HepG2 (cell line): ENCODE measurements around the gene VAV2. TPM values are rescaled to one million over a fixed set of nuclear protein-coding genes. Genes with fewer than 3 reads are reported as not detected.

Experiments used
- ATAC-seq: fragments of 200-7000 bp; cut with Tn5 transposase; 3 replicates; pipeline ENCODE4 v1.9.1; 2020; ENCODE audit warnings: mild to moderate bottlenecking, moderate library complexity
- BruUV-seq: library from RNA; stranded (reverse); fragments of 400-500 nt; replicated peaks from 2 replicates; lab custom pipeline; 2021; lab: Mats Ljungman, UMichigan
- CTCF ChIA-PET: fragments of 300-600 bp; formaldehyde crosslinking; extraction: SDS; loops from one replicate; lab custom pipeline; 2021; ENCODE audit warnings: low total read pairs, inconsistent platforms, low intra/inter-chr PET ratio; lab: Yijun Ruan, JAX
- POLR2A ChIA-PET: fragments of 350-600 bp; sonication (Branson Sonifier 250); formaldehyde crosslinking; loops from one replicate; lab custom pipeline; 2020; ENCODE audit warnings: antibody characterized with exemption, inconsistent platforms; lab: Yijun Ruan, JAX
- DNase-seq: peaks from one replicate; pipeline ENCODE4 v3.0.0-alpha.2; 2015; ENCODE audit warnings: low spot score
- FAIRE-seq: peaks from 3 replicates; lab custom pipeline; 2011; peaks lifted over from hg19 to GRCh38; lab: Jason Lieb, UNC
- H2AFZ ChIP-seq: one replicate; pipeline ENCODE4 v1.6.1; 2011; ENCODE audit warnings: low read length, inconsistent platforms
- H3K27ac ChIP-seq: fragments of 300-600 bp; 3 replicates; pipeline ENCODE4 v1.8.0; 2011; ENCODE audit warnings: mixed run types, mild to moderate bottlenecking, mixed read lengths, low read length, inconsistent platforms; ENCODE audit not compliant: insufficient read depth; ENCODE audit errors: extremely low read length
- H3K27me3 ChIP-seq, 2 experiments: fragments of 200-600 bp in 1 of 2; 2 replicates in 1 of 2; 3 replicates in 1 of 2; pipeline versions ENCODE4 v1.6.0 to v1.8.0; 2011; ENCODE audit warnings: low read length in 2 of 2, mild to moderate bottlenecking in 2 of 2, moderate library complexity in 2 of 2, inconsistent platforms in 1 of 2; ENCODE audit not compliant: insufficient read depth in 2 of 2, control insufficient read depth in 1 of 2
- H3K36me3 ChIP-seq, 2 experiments: fragments of 200-600 bp in 1 of 2; replicated peaks in 1 of 2; 2 replicates in 1 of 2; 3 replicates in 1 of 2; pipeline versions ENCODE4 v1.5.1 to v1.8.0; 2011; ENCODE audit warnings: low read length in 2 of 2, inconsistent platforms in 1 of 2; ENCODE audit not compliant: insufficient read depth in 2 of 2, control insufficient read depth in 1 of 2
- H3K4me1 ChIP-seq: 2 replicates; pipeline ENCODE4 v1.5.1; 2012; ENCODE audit warnings: low read length, inconsistent platforms; ENCODE audit not compliant: insufficient read depth
- H3K4me2 ChIP-seq: 2 replicates; pipeline ENCODE4 v1.6.0; 2011; ENCODE audit warnings: low read depth, low read length, inconsistent platforms
- H3K4me3 ChIP-seq, 3 experiments: fragments of 200-600 bp in 1 of 3; sonication (generic), shearing (Covaris generic) in 1 of 3; replicated peaks in 1 of 3; 2 replicates each; pipeline ENCODE4 v1.5.1; 2011 to 2016; ENCODE audit warnings: low read length in 3 of 3, inconsistent platforms in 2 of 3, low read depth in 2 of 3, mild to moderate bottlenecking in 2 of 3, control low read depth in 1 of 3, mixed read lengths in 1 of 3; ENCODE audit not compliant: insufficient read depth in 1 of 3
- H3K79me2 ChIP-seq: one replicate; pipeline ENCODE4 v1.6.1; 2011; ENCODE audit warnings: low read length, inconsistent platforms; ENCODE audit not compliant: insufficient read depth
- H3K9ac ChIP-seq: 2 replicates; pipeline ENCODE4 v1.6.0; 2011; ENCODE audit warnings: mild to moderate bottlenecking, low read depth, low read length, inconsistent platforms; ENCODE audit not compliant: insufficient read depth
- H3K9me3 ChIP-seq: 2 replicates; pipeline ENCODE4 v1.5.1; 2012; ENCODE audit warnings: mild to moderate bottlenecking, low read length
- H4K20me1 ChIP-seq: 2 replicates; pipeline ENCODE4 v1.6.0; 2011; ENCODE audit warnings: inconsistent platforms, mild to moderate bottlenecking, low read length, moderate library complexity; ENCODE audit not compliant: insufficient read depth
- HCFC1 ChIP-seq: fragments of 150-350 bp; IDR thresholded peaks from 2 replicates; pipeline ENCODE4 v1.6.1; 2014; ENCODE audit warnings: low read depth, low read length
- IRF1 ChIP-seq: sonication (generic); formaldehyde crosslinking; IDR thresholded peaks from 2 replicates; pipeline ENCODE4 v1.4.0; 2020; ENCODE audit warnings: low read depth, mild to moderate bottlenecking, missing genetic modification reagents
- MAX ChIP-seq: IDR thresholded peaks from 2 replicates; pipeline ENCODE4 v1.6.1; 2012; ENCODE audit warnings: inconsistent platforms
- MTA3 ChIP-seq: sonication (generic); formaldehyde crosslinking; IDR thresholded peaks from 2 replicates; pipeline ENCODE4 v1.4.0; 2020; ENCODE audit warnings: missing genetic modification reagents
- RFXANK ChIP-seq: IDR thresholded peaks from 2 replicates; pipeline ENCODE4 v1.6.1; 2016
- TBX3 ChIP-seq: fragments of 450-650 bp; IDR thresholded peaks from 2 replicates; pipeline ENCODE4 v1.6.1; 2017; ENCODE audit warnings: antibody characterized with exemption, mild to moderate bottlenecking, inconsistent platforms, borderline replicate concordance
- ZBTB33 ChIP-seq: sonication (generic); formaldehyde crosslinking; IDR thresholded peaks from 2 replicates; pipeline ENCODE4 v1.4.0; 2020; ENCODE audit warnings: missing genetic modification reagents
- ZBTB7B ChIP-seq: sonication (generic); formaldehyde crosslinking; IDR thresholded peaks from 2 replicates; pipeline ENCODE4 v1.4.0; 2020; ENCODE audit warnings: missing genetic modification reagents
- ZFX ChIP-seq: sonication (generic); formaldehyde crosslinking; IDR thresholded peaks from 2 replicates; pipeline ENCODE4 v1.4.0; 2020; ENCODE audit warnings: mild to moderate bottlenecking, low read depth, missing genetic modification reagents, moderate library complexity
- ZMAT3 ChIP-seq: sonication (generic); formaldehyde crosslinking; conservative IDR thresholded peaks from 2 replicates; pipeline ENCODE4 v1.7.0; 2021; ENCODE audit warnings: missing genetic modification reagents
- ZMYM3 ChIP-seq: sonication (generic); formaldehyde crosslinking; IDR thresholded peaks from 2 replicates; pipeline ENCODE4 v1.5.1; 2020; ENCODE audit warnings: mild to moderate bottlenecking, missing genetic modification reagents
- ZNF235 ChIP-seq: sonication (generic); formaldehyde crosslinking; IDR thresholded peaks from 2 replicates; pipeline ENCODE4 v1.8.1; 2023; ENCODE audit warnings: mild to moderate bottlenecking, missing genetic modification reagents, borderline replicate concordance
- ZNF574 ChIP-seq: sonication (generic); formaldehyde crosslinking; IDR thresholded peaks from 2 replicates; pipeline ENCODE4 v1.4.0; 2020; ENCODE audit warnings: missing genetic modification reagents
- ZNF687 ChIP-seq: sonication (generic); formaldehyde crosslinking; IDR thresholded peaks from 2 replicates; pipeline ENCODE4 v1.5.1; 2020; ENCODE audit warnings: mild to moderate bottlenecking, missing genetic modification reagents, moderate library complexity
- ZNF83 ChIP-seq: sonication (generic); formaldehyde crosslinking; IDR thresholded peaks from 2 replicates; pipeline ENCODE4 v1.4.0; 2020; ENCODE audit warnings: missing genetic modification reagents, mild to moderate bottlenecking, borderline replicate concordance
- WGBS: methylation state at CpG from one replicate; pipeline ENCODE4 v1.1.6; 2017; ENCODE audit warnings: low lambda C conversion rate; 5-methylcytosine and 5-hydroxymethylcytosine counted together
- in situ Hi-C: cut with HindIII; loops from 2 replicates; pipeline ENCODE4 v1.10.0; 2017; ENCODE audit warnings: low pct_unique_long_range_greater_than_20kb; ENCODE audit not compliant: extremely low pct_ligation_motif_present
- intact Hi-C: fragments of 100-400 bp; cut with micrococcal nuclease; formaldehyde crosslinking; loops from one replicate; pipeline ENCODE4 v1.10.0; 2022; ENCODE audit not compliant: unreplicated experiment
- polyA plus RNA-seq, 8 experiments: library from polyadenylated mRNA; depleted of rRNA in 3 of 8; stranded (reverse) in 7 of 8; unstranded in 1 of 8; fragments of >200 nt; fragmentation: Illumina TruSeq in 4 of 8; extraction: Trizol in 4 of 8; gene quantifications; 2 replicates each; pipeline versions ENCODE4 v1.2.1 to v1.2.3, GENCODE V29; 2011 to 2016; ENCODE audit warnings: low read depth in 4 of 8, missing spikeins in 1 of 8, mixed read lengths in 1 of 8; ENCODE audit not compliant: insufficient read depth in 1 of 8
- total RNA-seq, 5 experiments: library from RNA; depleted of rRNA; stranded (reverse); fragments of >200 nt; fragmentation: Illumina TruSeq; extraction: Trizol; gene quantifications; 2 replicates each; pipeline ENCODE4 v1.2.3, GENCODE V29; 2016; ENCODE audit warnings: low read depth in 1 of 5

Gene VAV2
- total and polyA plus RNA-seq, 2 of the 13 experiments (the other 11 are each of a cell fraction or from before 2014, with no cell fraction given): 22.5 to 22.9 TPM

- H3K27me3 ChIP-seq: no peaks in the 10 kb centered on the region
- H3K4me2 ChIP-seq: no peak overlapping the region
- ATAC-seq (no peak), FAIRE-seq (no peak), DNase-seq (no peak)
- TF ChIP-seq RFXANK (CRISPR knock-in tag) (no peak), ZNF687 (CRISPR knock-in tag) (peak; percentile 50), ZNF574 (CRISPR knock-in tag) (no peak), MTA3 (CRISPR knock-in tag) (no peak), ZNF83 (CRISPR knock-in tag) (0 out of 2 replicates have a peak, but pooled peaks have one; percentile 29), MAX (no peak), ZNF235 (CRISPR knock-in tag) (no peak), ZMAT3 (no peak), ZBTB7B (CRISPR knock-in tag) (no peak), TBX3 (no peak), ZFX (CRISPR knock-in tag) (0 out of 2 replicates have a peak, but pooled peaks have one; percentile 13), HCFC1 (no peak), ZBTB33 (peak; percentile 64), IRF1 (CRISPR knock-in tag) (no peak), ZMYM3 (CRISPR knock-in tag) (peak; percentile 74; the same call in 1 of the 2 replicates)
- no peak overlapping the region for H2AFZ ChIP-seq
- 91% methylated on average over 8 of the region's 8 CpGs for WGBS
- in situ Hi-C loops (no loop called here), intact Hi-C loops (no loop called here)
- H3K79me2 ChIP-seq: peaks cover 59% of the 10 kb centered on the region
- BruUV-seq: no TSS peak
- H3K27ac ChIP-seq: peak overlapping the region; percentile 95
- H3K4me1 ChIP-seq: peaks cover 92% of the 10 kb centered on the region
- H3K9me3 ChIP-seq: no peaks in the 10 kb centered on the region
- peaks cover 2 to 6% of the 10 kb centered on the region in 2 experiments; a peak in 2 of 5 replicates for H3K36me3 ChIP-seq
- ChIA-PET CTCF (no interaction called here), POLR2A (interaction anchor here (0.6 kb wide), 1 partner anchor 26 kb away, joined by 3 read pairs; no protein-coding TSS in a partner anchor)
- H3K4me3 ChIP-seq: no peak overlapping the region
- H4K20me1 ChIP-seq: no peaks in the 10 kb centered on the region
- H3K9ac ChIP-seq: no peak overlapping the region; the same call in 1 of the 2 replicates
These were observed 101.5 kb downstream of the VAV2 start for GRCh38 chr9:133890583-133890982.
